CD14-positive monocyte (primary cell): ENCODE data around the gene LRRC10B. TPM values are rescaled to one million over a fixed set of nuclear protein-coding genes. Genes with fewer than 3 reads are reported as not detected.

Source experiments
- DNase-seq, 3 donors: peaks; one replicate each; pipeline ENCODE4 v3.0.0-alpha.2; 2011 to 2022
- H2AFZ ChIP-seq: 2 replicates; pipeline ENCODE4 v1.6.0; 2012; ENCODE audit warnings: mild to moderate bottlenecking, low read depth, low read length, inconsistent platforms; ENCODE audit not compliant: insufficient read depth, poor library complexity, severe bottlenecking
- H3K27ac ChIP-seq, 2 donors: 1 replicate in 1 of 2; 2 replicates in 1 of 2; pipeline ENCODE4 v1.5.1; 2012 to 2013; ENCODE audit warnings: low read length in 2 of 2, control low read depth in 1 of 2, inconsistent platforms in 1 of 2, low read depth in 1 of 2, mild to moderate bottlenecking in 1 of 2
- H3K27me3 ChIP-seq, 2 donors: one replicate each; pipeline versions ENCODE4 v1.6.0 to v1.6.1; 2011 to 2013; ENCODE audit warnings: low read length in 2 of 2; ENCODE audit not compliant: control insufficient read depth in 2 of 2, insufficient read depth in 2 of 2
- H3K36me3 ChIP-seq, 2 donors: replicated peaks in 1 of 2; 1 replicate in 1 of 2; 2 replicates in 1 of 2; pipeline versions ENCODE4 v1.5.1 to v1.6.1; 2012 to 2013; ENCODE audit warnings: low read length in 2 of 2, control low read depth in 1 of 2, inconsistent platforms in 1 of 2, mild to moderate bottlenecking in 1 of 2; ENCODE audit not compliant: insufficient read depth in 2 of 2, control insufficient read depth in 1 of 2
- H3K4me1 ChIP-seq, 2 donors: 1 replicate in 1 of 2; 2 replicates in 1 of 2; pipeline versions ENCODE4 v1.5.1 to v1.6.1; 2012 to 2013; ENCODE audit warnings: low read length in 2 of 2, control low read depth in 1 of 2, inconsistent platforms in 1 of 2, mild to moderate bottlenecking in 1 of 2, moderate library complexity in 1 of 2; ENCODE audit not compliant: insufficient read depth in 2 of 2, control insufficient read depth in 1 of 2
- H3K4me2 ChIP-seq: replicated peaks from 2 replicates; pipeline ENCODE3; 2012; ENCODE audit warnings: low read length, moderate library complexity, mild to moderate bottlenecking; ENCODE audit not compliant: poor library complexity, severe bottlenecking; ENCODE audit errors: extremely low read depth
- H3K4me3 ChIP-seq, 3 experiments: fragments of 200-600 bp in 1 of 3; sonication (generic) in 1 of 3; replicated peaks in 1 of 3; 1 replicate in 2 of 3; 2 replicates in 1 of 3; pipeline ENCODE4 v1.5.1; 2011 to 2013; ENCODE audit warnings: low read length in 3 of 3, mild to moderate bottlenecking in 3 of 3, control low read depth in 2 of 3, low read depth in 2 of 3, inconsistent platforms in 1 of 3, moderate library complexity in 1 of 3
- H3K79me2 ChIP-seq: 2 replicates; pipeline ENCODE4 v1.6.0; 2012; ENCODE audit warnings: mild to moderate bottlenecking, control low read depth, inconsistent platforms, low read length, moderate library complexity; ENCODE audit not compliant: insufficient read depth
- H3K9ac ChIP-seq: 2 replicates; pipeline ENCODE4 v1.6.0; 2017; ENCODE audit warnings: low read length, mild to moderate bottlenecking; ENCODE audit not compliant: insufficient read depth, poor library complexity, severe bottlenecking
- H3K9me3 ChIP-seq, 2 donors: replicated peaks in 1 of 2; 1 replicate in 1 of 2; 2 replicates in 1 of 2; pipeline versions ENCODE4 v1.5.1 to v1.6.1; 2012 to 2013; ENCODE audit warnings: low read length in 2 of 2, control low read depth in 1 of 2; ENCODE audit not compliant: control insufficient read depth in 1 of 2, insufficient read depth in 1 of 2
- H4K20me1 ChIP-seq: 2 replicates; pipeline ENCODE4 v1.6.0; 2012; ENCODE audit warnings: mild to moderate bottlenecking, low read length, control low read depth, moderate library complexity; ENCODE audit not compliant: insufficient read depth
- H3K27ac Mint-ChIP-seq, 7 donors: one replicate each; pipeline ENCODE4 v1.8.0; 2020; ENCODE audit warnings: mild to moderate bottlenecking in 7 of 7, mixed read lengths in 7 of 7, moderate library complexity in 6 of 7, inconsistent platforms in 2 of 7
- H3K27me3 Mint-ChIP-seq, 3 donors: one replicate each; pipeline ENCODE4 v1.8.0; 2021 to 2022; ENCODE audit warnings: low read depth in 3 of 3, mild to moderate bottlenecking in 3 of 3, mixed read lengths in 3 of 3, moderate library complexity in 3 of 3, inconsistent platforms in 1 of 3
- H3K36me3 Mint-ChIP-seq, 2 donors: one replicate each; pipeline ENCODE4 v1.8.0; 2020; ENCODE audit warnings: mixed read lengths in 2 of 2, inconsistent platforms in 1 of 2, mild to moderate bottlenecking in 1 of 2
- H3K4me1 Mint-ChIP-seq: one replicate; pipeline ENCODE4 v1.8.0; 2020; ENCODE audit warnings: mild to moderate bottlenecking, mixed read lengths
- H3K4me3 Mint-ChIP-seq, 2 donors: one replicate each; pipeline ENCODE4 v1.8.0; 2020; ENCODE audit warnings: mild to moderate bottlenecking in 2 of 2, mixed read lengths in 2 of 2, moderate library complexity in 1 of 2
- H3K9me3 Mint-ChIP-seq, 7 donors: one replicate each; pipeline ENCODE4 v1.8.0; 2020 to 2022; ENCODE audit warnings: mixed read lengths in 7 of 7, mild to moderate bottlenecking in 6 of 7, moderate library complexity in 6 of 7, inconsistent platforms in 2 of 7
- WGBS: methylation state at CpG from one replicate; pipeline ENCODE4 v1.1.5; 2013; ENCODE audit warnings: missing lambda C conversion rate; ENCODE audit not compliant: insufficient coverage; 5-methylcytosine and 5-hydroxymethylcytosine counted together
- intact Hi-C, 2 donors: fragments of 100-400 bp; cut with micrococcal nuclease; formaldehyde crosslinking; loops; one replicate each; pipeline versions ENCODE4 v1.15.0 to v1.15.1; 2023
- polyA plus RNA-seq, 3 donors: library from polyadenylated mRNA; depleted of rRNA in 1 of 3; unstranded in 2 of 3; stranded (reverse) in 1 of 3; fragments of 300-500 nt in 2 of 3; fragments of >200 nt in 1 of 3; fragmentation: Illumina TruSeq in 2 of 3; gene quantifications; 1 replicate in 2 of 3; 2 replicates in 1 of 3; pipeline ENCODE4 v1.2.3, GENCODE V29; 2012 to 2021
- TF ChIP-seq, protein P1 (sequence below): fragments of 200-600 bp; IDR thresholded peaks from one replicate; pipeline ENCODE4 v1.8.0; 2022; ENCODE audit warnings: antibody characterized with exemption, mild to moderate bottlenecking

Gene LRRC10B
- polyA plus RNA-seq, 3 donors, result not detected

DNA sequence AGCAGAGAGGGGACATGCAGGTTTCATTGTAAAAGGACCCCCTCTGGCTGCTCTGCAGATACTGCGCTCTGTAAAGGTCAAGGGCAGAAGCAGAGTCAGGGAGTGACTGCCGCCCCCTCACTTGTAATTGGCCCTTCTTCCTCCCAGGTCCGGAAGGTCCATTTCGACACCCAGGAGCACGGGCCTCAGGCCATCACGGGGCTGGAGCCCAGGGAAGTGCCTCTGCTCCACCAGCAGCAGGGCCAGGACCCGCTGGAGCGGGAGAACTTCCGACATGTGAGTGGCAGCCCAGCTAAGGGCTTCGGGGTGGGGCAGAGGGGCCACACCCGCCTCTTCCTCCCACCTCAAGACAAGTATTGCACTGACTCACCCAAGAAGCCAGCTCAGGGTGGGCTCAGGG, 24.0 kb upstream of the LRRC10B start:
- Histone ChIP-seq H3K4me2 (no peak overlapping the region), H2AFZ (no peak overlapping the region), H3K27ac (no peak overlapping the region), H3K9me3 (no peaks in the 10 kb centered on the region), H3K36me3 (no peaks in the 10 kb centered on the region), H4K20me1 (no peaks in the 10 kb centered on the region), H3K4me3 (no peak overlapping the region), H3K9ac (no peak overlapping the region), H3K27me3 (no peaks in the 10 kb centered on the region), H3K4me1 (no peaks in the 10 kb centered on the region), H3K79me2 (no peaks in the 10 kb centered on the region)
- intact Hi-C loops, result loop anchor here in 1 of 2 donors (10.0 kb wide), 1 partner anchor 150 kb away; no protein-coding TSS in a partner anchor
- H3K9me3 Mint-ChIP-seq, result peaks cover 0 to 9% (median 0%) of the 10 kb centered on the region in 7 donors
- peaks cover 2 to 4% (median 2%) of the 10 kb centered on the region in 3 donors for H3K27me3 Mint-ChIP-seq
- no peak overlapping the region for H3K27ac Mint-ChIP-seq
- TF ChIP-seq, protein P1, sequence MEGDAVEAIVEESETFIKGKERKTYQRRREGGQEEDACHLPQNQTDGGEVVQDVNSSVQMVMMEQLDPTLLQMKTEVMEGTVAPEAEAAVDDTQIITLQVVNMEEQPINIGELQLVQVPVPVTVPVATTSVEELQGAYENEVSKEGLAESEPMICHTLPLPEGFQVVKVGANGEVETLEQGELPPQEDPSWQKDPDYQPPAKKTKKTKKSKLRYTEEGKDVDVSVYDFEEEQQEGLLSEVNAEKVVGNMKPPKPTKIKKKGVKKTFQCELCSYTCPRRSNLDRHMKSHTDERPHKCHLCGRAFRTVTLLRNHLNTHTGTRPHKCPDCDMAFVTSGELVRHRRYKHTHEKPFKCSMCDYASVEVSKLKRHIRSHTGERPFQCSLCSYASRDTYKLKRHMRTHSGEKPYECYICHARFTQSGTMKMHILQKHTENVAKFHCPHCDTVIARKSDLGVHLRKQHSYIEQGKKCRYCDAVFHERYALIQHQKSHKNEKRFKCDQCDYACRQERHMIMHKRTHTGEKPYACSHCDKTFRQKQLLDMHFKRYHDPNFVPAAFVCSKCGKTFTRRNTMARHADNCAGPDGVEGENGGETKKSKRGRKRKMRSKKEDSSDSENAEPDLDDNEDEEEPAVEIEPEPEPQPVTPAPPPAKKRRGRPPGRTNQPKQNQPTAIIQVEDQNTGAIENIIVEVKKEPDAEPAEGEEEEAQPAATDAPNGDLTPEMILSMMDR, result no peak
- no peak overlapping the region for H3K4me3 Mint-ChIP-seq
- DNase-seq, result no peak
- peaks cover 0 to 3% of the 10 kb centered on the region in 2 donors for H3K36me3 Mint-ChIP-seq
- 79% methylated on average over 5 of the region's 11 CpGs for WGBS
- H3K4me1 Mint-ChIP-seq, result no peaks in the 10 kb centered on the region

DNA sequence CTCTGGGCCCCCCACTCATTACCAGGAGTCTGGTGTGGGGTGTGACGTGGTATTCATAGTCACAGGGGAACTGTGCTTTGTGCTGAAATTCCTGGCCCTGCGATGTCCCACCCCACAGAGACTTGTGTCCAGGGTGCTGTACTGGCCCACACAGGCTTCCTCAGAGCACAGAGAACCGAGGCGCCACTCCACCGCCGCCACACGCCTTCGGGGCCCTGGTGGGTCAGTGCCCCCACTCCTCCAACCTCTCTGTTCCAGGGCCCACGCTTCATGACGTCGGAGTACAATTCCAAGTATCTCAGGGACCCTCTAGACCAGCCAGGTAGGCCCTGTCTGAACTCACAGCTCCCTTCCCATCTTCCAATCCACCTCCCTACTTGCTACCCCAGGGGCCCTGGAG, 23.5 kb upstream of the LRRC10B start:
- Histone ChIP-seq H3K79me2 (no peaks in the 10 kb centered on the region), H3K36me3 (no peaks in the 10 kb centered on the region), H3K4me2 (no peak overlapping the region), H3K4me3 (no peak overlapping the region), H4K20me1 (no peaks in the 10 kb centered on the region), H2AFZ (no peak overlapping the region), H3K27me3 (no peaks in the 10 kb centered on the region), H3K4me1 (no peaks in the 10 kb centered on the region), H3K9me3 (no peaks in the 10 kb centered on the region), H3K9ac (no peak overlapping the region), H3K27ac (no peak overlapping the region)
- WGBS, result 98% methylated on average over 11 of the region's 11 CpGs
- Mint-ChIP-seq H3K9me3 (peaks cover 0 to 9% (median 0%) of the 10 kb centered on the region in 7 donors), H3K4me1 (no peaks in the 10 kb centered on the region), H3K27ac (no peak overlapping the region), H3K27me3 (peaks cover 2 to 4% (median 4%) of the 10 kb centered on the region in 3 donors), H3K4me3 (no peak overlapping the region), H3K36me3 (peaks cover 0 to 3% of the 10 kb centered on the region in 2 donors)
- no peak for DNase-seq
- TF ChIP-seq, protein P1, result no peak
- intact Hi-C loops, result loop anchor here in 1 of 2 donors (10.0 kb wide), 1 partner anchor 150 kb away; no protein-coding TSS in a partner anchor
